Motor neuron (in vitro differentiated cells): ENCODE measurements around the gene LAMA2. TPM values are rescaled to one million over a fixed set of nuclear protein-coding genes. Genes with fewer than 3 reads are reported as not detected.

Source experiments
- ATAC-seq, 8 experiments: fragments of 200-7000 bp; cut with Tn5 transposase; replicated peaks in 6 of 8; 2 replicates each; pipeline ENCODE4 v1.8.0; 2021; ENCODE audit warnings: mild to moderate bottlenecking in 8 of 8, moderate library complexity in 8 of 8
- H3K27ac ChIP-seq, 2 donors: fragments of 250-450 bp; sonication (Bioruptor Pico); 2 replicates each; pipeline ENCODE4 v1.9.0; 2021; ENCODE audit warnings: antibody characterized with exemption in 2 of 2, mild to moderate bottlenecking in 2 of 2, moderate library complexity in 1 of 2
- H3K4me1 ChIP-seq, 2 donors: fragments of 250-450 bp; sonication (Bioruptor Pico); replicated peaks in 1 of 2; 2 replicates each; pipeline ENCODE4 v1.6.1; 2021; ENCODE audit warnings: antibody characterized with exemption in 2 of 2, mild to moderate bottlenecking in 2 of 2, moderate library complexity in 1 of 2
- H3K4me3 ChIP-seq, 5 donors: fragments of 250-450 bp; sonication (Bioruptor Pico); 2 replicates each; pipeline ENCODE4 v1.9.0; 2021; ENCODE audit warnings: antibody characterized with exemption in 5 of 5, mild to moderate bottlenecking in 5 of 5, moderate library complexity in 4 of 5
- WGBS, 10 experiments: fragments of 450-650 bp; shearing (Covaris generic); methylation state at CpG; one replicate each; pipeline ENCODE4 v1.0.0; 2022; 5-methylcytosine and 5-hydroxymethylcytosine counted together
- in situ Hi-C, 9 experiments: fragments of 400-800 bp; cut with MboI; loops; one replicate each; pipeline ENCODE4 v1.15.0; 2021; ENCODE audit warnings: low sequenced_read_pairs in 9 of 9, low pct_unique_long_range_greater_than_20kb in 2 of 9; ENCODE audit not compliant: unreplicated experiment in 9 of 9
- total RNA-seq, 8 experiments: library from RNA; unstranded; fragments of 300-600 nt; gene quantifications; 2 replicates each; pipeline versions ENCODE4 v1.2.3 to v1.2.4, GENCODE V29; 2022

LAMA2 gene
- total RNA-seq, 8 experiments from 2014 or later, result 0.52 to 232 (median 5.1) TPM

DNA sequence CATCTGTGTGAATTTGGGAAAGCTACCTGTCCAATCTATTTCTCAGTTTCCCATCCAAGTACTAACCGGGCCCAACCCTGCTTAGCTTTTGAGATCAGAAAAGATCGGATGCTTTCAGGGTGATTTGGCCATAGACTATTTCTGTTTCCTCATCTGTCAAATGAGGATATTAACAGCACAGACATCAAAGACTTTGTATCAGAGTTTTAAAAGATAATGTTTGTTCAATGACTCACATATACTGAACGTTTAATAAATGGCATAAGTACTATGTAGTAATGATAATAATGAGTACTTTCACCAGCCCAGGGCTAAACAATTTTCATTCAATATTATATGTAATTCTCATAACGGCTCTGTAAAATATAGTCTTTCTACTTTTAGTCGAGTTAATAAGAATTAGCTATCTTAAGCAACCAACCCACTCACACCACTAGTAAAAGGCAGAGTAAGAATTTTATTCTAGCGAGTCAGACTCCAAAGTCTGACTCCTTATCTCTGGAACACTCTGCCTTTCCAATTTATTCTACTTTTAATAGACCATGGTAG, 610.5 kb downstream of the LAMA2 start:
- ATAC-seq, result no peak
- Histone ChIP-seq H3K4me1 (no peaks in the 10 kb centered on the region), H3K27ac (no peak overlapping the region), H3K4me3 (no peak overlapping the region)
- in situ Hi-C loops, result loop anchor here in 1 of 9 experiments (10.0 kb wide), 1 partner anchor 71 kb away; no protein-coding TSS in a partner anchor
- WGBS, 10 experiments, result 21 to 100% (median 80%) methylated on average over 1 to 6 of the region's 6 CpGs

DNA sequence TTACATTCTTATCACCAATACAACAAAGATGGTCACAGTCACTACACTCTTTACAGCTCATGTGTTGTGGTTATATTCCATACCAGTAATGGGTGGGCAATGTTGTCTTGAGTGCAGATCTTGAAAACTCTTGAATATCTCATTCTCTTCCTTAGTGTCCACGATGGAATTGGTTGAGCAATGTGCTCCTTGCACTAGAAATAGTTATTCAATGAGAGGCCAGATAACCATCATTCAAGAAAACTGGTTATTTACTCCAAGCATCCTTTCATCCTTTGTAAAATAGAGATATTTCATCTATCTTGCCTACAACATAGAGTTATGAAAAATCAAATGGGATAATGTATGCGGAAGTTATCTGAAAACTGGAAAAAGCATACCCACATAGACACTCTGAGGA, 611.2 kb downstream of the LAMA2 start:
- H3K4me3 ChIP-seq, result no peak overlapping the region
- in situ Hi-C loops, result loop anchor here in 1 of 9 experiments (10.0 kb wide), 1 partner anchor 71 kb away; no protein-coding TSS in a partner anchor
- 57 to 100% (median 86%) methylated on average over 1 to 2 of the region's 2 CpGs for WGBS, 10 experiments
- no peak overlapping the region for H3K27ac ChIP-seq
- H3K4me1 ChIP-seq, result no peaks in the 10 kb centered on the region
- ATAC-seq, result no peak

DNA sequence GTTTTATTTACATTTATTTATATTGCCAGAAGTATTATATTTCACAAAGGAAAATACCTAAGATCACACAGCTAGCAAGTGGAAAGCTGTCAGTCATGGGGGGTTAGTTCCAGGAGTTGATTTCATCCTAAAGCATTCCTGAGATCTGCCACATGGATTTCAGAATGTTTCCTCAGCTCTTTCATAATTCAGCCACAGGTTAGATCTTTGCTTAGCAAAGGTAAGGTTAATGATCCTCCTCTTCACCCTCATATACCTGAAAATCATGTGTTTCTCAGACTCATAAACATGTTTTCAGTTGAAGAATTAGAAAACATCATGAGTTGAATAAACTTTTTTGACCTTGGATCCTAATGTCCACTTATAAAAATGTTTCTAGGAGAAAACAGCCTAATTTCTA, 611.6 kb downstream of the LAMA2 start:
- Histone ChIP-seq H3K4me1 (no peaks in the 10 kb centered on the region), H3K27ac (no peak overlapping the region), H3K4me3 (no peak overlapping the region)
- no peak for ATAC-seq
- in situ Hi-C loops, result loop anchor here in 1 of 9 experiments (10.0 kb wide), 1 partner anchor 70 kb away; no protein-coding TSS in a partner anchor

DNA sequence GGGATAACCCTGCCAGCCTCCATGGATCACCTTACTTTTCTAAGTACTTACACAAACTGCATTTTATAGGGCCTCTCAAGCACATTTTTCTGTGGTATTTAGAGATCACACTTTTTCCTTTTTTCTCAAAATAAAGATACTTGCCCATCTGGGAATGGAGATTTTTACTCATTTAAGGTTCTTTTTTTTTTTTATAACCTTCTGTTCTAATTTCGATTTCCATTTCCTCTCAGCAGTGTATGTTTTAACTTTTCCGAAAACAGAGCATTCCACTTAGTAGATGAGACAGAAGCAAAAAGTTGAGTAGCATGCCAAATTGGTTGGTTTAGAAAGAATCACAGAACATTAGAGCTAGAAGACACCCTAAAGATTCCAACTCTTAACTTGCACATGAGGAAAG, 612.7 kb downstream of the LAMA2 start:
- no peaks in the 10 kb centered on the region for H3K4me1 ChIP-seq
- H3K4me3 ChIP-seq, result no peak overlapping the region
- no peak for ATAC-seq
- H3K27ac ChIP-seq, result no peak overlapping the region
- in situ Hi-C loops, result loop anchor here in 1 of 9 experiments (10.0 kb wide), 1 partner anchor 69 kb away; no protein-coding TSS in a partner anchor
- 52 to 100% (median 95%) methylated on average over 2 of the region's 2 CpGs; no CpG with 5 or more reads in 1 of the 10 experiments for WGBS, 10 experiments

DNA sequence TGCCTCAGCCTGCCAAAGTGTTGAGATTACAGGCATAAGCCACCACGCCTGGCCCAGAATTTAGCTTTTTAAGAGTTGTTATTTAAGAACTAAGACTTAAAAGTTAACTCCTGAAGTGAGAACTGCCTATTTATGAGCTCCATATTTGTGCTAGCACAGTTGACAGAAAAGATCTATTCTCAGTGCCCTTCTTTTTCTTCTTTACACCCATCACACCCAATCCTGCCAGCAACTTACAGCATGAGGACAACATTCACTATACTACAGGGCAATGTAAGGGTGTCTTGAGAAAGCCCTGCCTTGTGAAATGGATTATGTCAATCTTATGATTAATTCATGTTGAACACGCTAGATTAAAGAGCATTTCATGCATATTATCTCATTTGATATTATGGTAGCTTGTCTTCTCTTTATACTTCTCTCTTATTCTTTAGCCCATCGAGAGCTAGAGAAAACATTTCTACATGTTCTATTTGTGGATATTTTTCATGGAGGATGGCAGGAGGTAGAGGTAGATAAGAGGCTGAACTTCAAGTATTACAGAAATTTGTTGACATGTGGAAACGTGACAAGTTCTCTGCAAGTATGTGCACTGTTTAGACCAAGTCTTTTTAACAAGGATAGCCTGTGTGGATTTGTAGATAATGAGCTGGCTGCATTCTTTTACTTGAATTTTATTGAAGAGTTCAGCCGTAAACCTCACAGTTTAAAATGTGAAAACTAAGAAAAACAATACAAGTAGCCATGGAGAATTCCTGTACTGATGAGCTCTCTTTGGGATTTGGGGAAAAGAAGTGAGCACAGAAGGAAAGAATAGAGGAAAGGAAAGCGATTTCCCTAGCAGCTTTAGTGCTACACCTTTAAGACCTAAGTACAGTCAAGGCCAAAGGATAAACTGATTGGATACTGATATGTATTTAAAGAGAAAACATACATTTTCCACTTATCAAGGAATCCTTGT, 614.8 kb downstream of the LAMA2 start:
- in situ Hi-C loops, result loop anchor here in 1 of 9 experiments (10.0 kb wide), 1 partner anchor 67 kb away; no protein-coding TSS in a partner anchor
- H3K27ac ChIP-seq, result no peak overlapping the region
- WGBS, 10 experiments, result 46 to 100% (median 76%) methylated on average over 1 to 6 of the region's 6 CpGs; no CpG with 5 or more reads in 1 of the 10 experiments
- peaks cover 13 to 18% of the 10 kb centered on the region in 2 donors for H3K4me1 ChIP-seq
- no peak overlapping the region for H3K4me3 ChIP-seq
- no peak for ATAC-seq

DNA sequence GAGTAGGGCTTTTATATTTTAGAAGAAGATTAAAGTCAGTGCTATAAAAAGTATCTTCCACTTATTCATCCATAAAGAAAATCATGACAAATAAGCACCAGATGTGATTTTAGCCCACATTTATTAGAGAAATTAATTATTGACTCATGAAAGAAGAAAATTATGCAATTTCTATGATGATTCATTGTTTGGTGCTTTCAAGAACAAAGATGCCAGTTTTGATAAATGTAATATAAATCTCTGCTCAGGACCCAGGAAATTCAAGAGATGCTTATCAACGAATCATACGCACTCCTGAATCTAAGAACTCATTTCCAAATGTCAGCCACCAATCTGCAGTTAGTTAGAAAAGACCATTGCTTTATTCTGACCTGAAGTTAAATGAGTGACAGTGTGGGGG, 615.6 kb downstream of the LAMA2 start:
- in situ Hi-C loops, result loop anchor here in 1 of 9 experiments (10.0 kb wide), 1 partner anchor 66 kb away; no protein-coding TSS in a partner anchor
- ATAC-seq, result no peak
- 33 to 100% (median 66%) methylated on average over 1 to 2 of the region's 2 CpGs; no CpG with 5 or more reads in 4 of the 10 experiments for WGBS, 10 experiments
- Histone ChIP-seq H3K27ac (no peak overlapping the region), H3K4me3 (no peak overlapping the region), H3K4me1 (peaks cover 13 to 22% of the 10 kb centered on the region in 2 donors)

DNA sequence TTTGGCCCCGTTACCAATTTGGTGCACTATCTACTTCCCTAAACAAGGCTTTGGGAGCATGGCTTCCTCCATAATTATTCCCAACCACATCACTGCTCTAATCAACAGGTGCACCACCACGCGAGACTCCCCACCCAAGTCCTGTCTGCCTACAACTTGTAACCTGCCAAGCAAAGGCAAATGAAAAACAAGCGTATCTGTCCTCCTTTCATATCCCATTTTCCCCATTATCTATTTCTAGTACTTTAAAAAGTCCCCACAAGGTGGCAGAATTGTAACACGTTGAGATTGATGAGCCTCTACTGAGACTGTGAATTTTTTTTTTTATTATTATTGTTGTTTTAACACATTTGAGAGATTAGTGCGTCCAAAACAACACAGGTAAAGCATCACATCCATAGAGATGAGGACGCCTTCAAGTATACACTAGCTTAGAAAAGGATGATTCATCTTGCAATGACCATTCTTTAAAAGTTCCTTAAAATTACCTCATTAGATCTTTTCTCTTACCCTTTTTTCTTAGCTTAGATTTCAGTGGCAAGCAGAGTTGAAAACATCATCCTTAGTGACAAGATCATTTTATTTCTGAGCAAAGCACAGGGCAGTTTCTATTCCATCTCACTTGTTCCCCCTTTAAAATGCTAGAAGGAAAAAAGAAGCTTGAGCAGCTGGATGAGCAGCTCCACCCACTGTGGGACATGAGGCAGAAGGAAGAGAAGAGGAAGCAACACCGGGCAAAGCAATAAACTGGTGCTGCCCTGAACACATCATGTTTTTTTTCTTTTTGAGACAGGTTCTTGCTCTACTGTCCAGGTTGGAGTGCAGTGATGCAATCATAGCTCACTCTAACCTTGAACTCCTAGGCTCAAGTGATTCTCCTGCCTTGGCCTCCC, 616.3 kb downstream of the LAMA2 start:
- Histone ChIP-seq H3K27ac (no peak overlapping the region), H3K4me1 (peaks cover 13 to 22% of the 10 kb centered on the region in 2 donors), H3K4me3 (no peak overlapping the region)
- ATAC-seq, result peak in 6 of 8 experiments; percentile 20 to 65 (median 46)
- in situ Hi-C loops, result loop anchor here in 1 of 9 experiments (10.0 kb wide), 1 partner anchor 66 kb away; no protein-coding TSS in a partner anchor
- WGBS, 10 experiments, result 0 to 72% (median 13%) methylated on average over 2 to 8 of the region's 8 CpGs

DNA sequence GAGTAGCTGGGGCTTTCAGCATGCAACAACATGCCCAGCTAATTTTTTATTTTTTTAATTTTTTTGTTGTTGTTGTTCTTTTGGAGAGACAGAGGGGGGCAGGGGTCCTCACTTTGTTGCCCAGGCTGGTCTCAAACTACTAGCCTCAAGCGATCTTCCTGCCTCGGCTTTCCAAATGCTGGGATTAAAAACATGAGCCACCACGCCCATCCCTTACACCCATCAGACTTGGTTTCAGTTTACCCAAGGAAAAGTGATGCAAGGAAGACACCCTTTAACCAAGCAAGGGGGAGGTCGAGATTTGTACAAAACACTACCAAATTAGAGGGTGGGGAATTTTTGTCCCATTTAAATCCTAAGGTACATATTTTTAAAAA, 616.9 kb downstream of the LAMA2 start:
- in situ Hi-C loops, result loop anchor here in 1 of 9 experiments (10.0 kb wide), 1 partner anchor 65 kb away; no protein-coding TSS in a partner anchor
- 20 to 100% (median 83%) methylated on average over 1 to 4 of the region's 4 CpGs; no CpG with 5 or more reads in 3 of the 10 experiments for WGBS, 10 experiments
- ATAC-seq, result peak in 1 of 8 experiments; percentile 29
- Histone ChIP-seq H3K27ac (no peak overlapping the region), H3K4me3 (no peak overlapping the region), H3K4me1 (peaks cover 13 to 22% of the 10 kb centered on the region in 2 donors)

DNA sequence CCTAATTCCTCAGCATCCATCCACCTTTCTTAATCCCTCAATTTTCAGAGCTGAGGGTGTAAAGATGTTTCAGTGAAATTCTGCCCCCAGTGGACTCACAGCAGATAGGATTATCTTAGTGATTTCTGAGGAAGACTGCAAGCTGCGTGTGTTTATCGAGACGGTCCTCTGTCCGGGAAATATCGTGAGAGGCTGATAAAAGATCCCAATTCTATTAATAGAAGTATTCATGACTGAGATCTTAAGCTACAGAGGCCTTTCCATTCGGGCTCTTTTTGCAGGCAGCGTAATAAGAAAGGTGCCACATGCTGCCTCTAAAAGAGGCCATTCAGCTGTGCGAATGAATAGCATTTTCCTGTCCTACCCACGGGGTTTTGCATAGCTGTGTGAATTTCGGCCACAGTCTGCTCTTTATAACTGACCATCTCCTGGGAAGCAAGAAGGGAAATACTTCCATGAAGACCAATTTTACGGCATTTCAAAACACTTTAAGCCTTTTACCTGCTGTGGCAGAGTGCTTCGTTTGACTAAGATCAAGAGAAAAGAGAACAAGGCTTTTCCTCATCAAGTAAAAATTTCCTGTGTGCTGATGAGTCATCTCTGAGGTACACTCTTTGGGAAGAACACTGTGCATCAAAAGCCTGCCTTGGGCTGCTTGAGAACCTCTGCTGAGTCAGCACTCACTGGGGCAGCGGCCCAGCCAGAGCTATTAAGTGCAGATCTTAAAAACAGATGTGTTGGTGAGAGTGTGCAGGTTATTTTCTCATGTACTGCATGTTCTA, 618.2 kb downstream of the LAMA2 start:
- no peak overlapping the region for H3K4me3 ChIP-seq
- H3K27ac ChIP-seq, result peak overlapping the region in 1 of 2 donors; percentile 41
- 20 to 91% (median 73%) methylated on average over 1 to 13 of the region's 13 CpGs; no CpG with 5 or more reads in 2 of the 10 experiments for WGBS, 10 experiments
- peaks cover 13 to 22% of the 10 kb centered on the region in 2 donors for H3K4me1 ChIP-seq
- in situ Hi-C loops, result no loop called here
- ATAC-seq, result peak; percentile 81 to 97 (median 96)

DNA sequence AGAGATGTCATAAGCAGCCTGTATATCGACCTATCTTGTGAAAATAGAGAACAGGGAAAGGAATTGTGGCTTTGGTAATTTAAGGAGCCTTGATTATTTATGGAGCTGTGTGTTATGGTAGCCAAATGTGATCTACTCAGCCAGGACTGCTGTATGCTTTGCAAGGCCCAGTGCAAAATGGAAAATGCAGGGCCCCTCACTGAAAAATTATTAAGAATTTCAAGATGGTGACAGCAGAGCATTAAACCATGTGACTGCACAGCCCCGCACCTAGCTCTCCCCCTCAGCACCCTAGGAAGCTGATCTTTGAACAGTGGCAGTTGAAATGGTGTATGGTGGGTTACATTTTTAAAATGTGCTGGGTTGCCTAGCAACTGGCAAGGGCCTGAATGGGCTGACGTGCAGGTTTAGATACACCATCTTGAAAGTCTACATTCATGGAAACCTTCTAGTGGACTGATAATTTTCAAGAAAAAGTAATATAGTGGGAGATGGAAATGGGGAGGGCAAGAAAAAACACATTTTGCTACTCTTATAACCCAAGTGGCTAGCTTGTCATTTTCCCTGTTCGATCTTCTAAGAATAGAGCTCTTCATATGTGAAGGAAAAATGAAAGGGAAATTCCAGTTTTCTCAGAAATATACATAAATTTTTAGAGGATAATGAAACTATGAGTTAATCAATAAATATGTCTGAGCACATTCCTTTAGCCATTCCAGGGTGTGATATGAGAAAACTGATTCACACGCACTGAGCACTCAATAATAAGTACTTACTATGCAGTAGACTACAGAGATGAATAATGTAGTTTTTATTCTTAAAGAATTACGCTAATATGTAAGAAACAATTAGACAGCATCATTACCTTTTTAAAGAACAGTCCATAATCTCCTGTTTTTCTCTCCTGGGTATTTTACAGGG, 619.1 kb downstream of the LAMA2 start:
- in situ Hi-C loops, result no loop called here
- Histone ChIP-seq H3K4me3 (no peak overlapping the region), H3K27ac (peak overlapping the region in 1 of 2 donors; percentile 41), H3K4me1 (peaks cover 13 to 22% of the 10 kb centered on the region in 2 donors)
- peak in 5 of 8 experiments; percentile 52 to 68 (median 60) for ATAC-seq
- WGBS, 10 experiments, result 71 to 100% (median 78%) methylated on average over 2 to 6 of the region's 6 CpGs; no CpG with 5 or more reads in 1 of the 10 experiments

DNA sequence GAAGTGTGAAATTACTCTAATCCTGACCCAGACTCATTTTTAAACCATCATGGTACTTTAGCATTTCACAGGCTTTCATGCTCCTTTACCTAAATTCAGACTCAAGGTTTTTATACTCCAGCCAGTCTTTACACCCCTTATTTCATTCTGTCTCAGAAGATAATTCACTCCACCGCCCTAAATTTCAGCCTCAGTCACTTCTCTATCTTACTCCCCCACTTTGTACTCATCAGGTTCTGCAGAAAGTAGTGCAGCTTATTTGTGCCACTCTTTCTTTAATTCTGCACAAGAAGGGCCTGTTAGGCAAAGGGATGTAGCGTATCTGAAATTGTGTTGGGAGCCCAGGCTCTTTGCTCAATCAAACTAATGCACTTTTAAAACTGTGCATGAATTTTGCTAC, 621.5 kb downstream of the LAMA2 start:
- H3K4me1 ChIP-seq, result peaks cover 13 to 22% of the 10 kb centered on the region in 2 donors
- ATAC-seq, result no peak
- H3K27ac ChIP-seq, result no peak overlapping the region
- WGBS, 10 experiments, result 63 to 100% (median 94%) methylated on average over 1 to 2 of the region's 2 CpGs
- in situ Hi-C loops, result no loop called here
- H3K4me3 ChIP-seq, result no peak overlapping the region
